NCI-H748 (cell line): ENCODE results near the gene NCLN.
A peak's percentile ranks its signal among the peaks of the same experiment; 100 is the strongest.
"Not testable (repeated sequence)": the region's sequence is repeated elsewhere in the genome, so short reads cannot be mapped to it uniquely, and the experiment has no call there.

Experiments
- DNase-seq: peaks from one replicate; lab custom pipeline; 2025; ENCODE audit not compliant: unreplicated experiment; lab: John Stamatoyannopoulos, UW

Gene NCLN

DNA sequence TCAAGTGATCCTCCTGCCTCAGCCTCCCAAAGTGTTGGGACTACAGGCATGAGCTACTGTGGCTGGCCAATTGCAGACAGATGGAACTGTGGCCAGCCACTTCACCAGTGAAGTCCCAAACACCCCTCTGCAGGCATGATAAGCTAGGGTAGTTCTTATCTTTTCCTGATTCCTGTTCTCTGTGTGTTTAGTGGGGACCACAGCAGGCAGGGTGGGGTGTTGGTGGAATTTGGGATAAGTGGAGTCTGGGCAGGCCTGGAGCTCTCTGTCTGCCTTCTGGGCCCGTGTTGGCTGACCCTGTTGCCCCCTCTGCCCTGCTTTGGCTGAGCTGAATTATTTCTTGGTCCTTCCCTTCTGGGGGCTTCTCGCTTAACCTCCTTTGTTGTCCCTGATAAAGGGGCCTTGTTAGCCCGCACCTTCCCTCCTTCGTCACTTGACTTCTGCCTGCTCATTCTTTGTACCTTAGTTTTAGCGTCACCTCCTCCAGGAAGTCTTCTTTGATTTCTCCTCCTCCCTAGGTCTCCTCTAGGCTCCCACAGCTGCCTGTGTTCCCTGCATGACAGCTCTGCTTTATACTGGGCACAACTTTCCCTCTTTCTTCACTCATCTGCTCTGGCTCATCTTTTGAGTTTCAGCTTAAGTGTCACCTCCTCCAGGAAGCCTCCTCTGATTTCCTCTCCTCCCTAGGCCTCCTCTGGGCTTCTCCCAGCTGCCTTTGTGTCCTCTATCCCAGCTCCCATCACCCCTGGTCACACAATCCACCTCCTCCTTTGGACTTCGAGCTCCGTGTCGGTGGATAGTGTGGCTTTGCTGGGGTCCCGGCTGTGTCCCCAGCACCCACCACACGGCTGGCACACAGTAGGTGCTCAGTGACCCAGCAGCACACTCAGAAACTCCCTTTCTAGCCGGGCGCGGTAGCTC is 1.7 kb upstream of the NCLN start:
- DNase-seq: no peak

DNA sequence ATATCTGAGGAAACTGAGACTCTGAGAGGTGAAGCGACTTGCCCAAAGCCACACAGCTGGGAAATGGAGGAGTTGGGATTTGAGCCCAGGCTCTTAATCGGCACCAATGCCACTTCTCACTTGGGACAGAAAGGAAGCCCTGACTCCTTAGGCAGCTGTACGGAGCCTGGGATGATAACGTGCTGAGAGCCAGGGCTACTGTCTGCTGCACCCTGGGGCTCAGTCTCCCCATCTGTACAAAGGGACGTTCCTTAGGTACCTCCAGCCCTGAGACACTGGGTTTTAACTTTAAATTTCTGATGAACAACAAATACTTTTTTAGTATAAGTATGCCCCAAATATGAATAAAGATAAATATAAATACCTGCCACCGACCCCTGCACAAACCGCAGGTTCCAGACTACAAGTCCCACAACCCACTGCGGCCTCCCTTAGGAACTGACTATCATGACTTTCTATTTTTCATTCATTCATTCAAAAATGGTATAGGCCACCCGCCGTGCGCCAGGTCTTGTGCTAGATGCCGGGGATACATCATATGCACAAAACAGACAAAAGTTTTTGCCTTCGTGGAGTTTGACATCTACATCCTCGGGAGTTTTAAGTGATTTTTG is 776 bp upstream of the NCLN start:
- peak; percentile 73 for DNase-seq

DNA sequence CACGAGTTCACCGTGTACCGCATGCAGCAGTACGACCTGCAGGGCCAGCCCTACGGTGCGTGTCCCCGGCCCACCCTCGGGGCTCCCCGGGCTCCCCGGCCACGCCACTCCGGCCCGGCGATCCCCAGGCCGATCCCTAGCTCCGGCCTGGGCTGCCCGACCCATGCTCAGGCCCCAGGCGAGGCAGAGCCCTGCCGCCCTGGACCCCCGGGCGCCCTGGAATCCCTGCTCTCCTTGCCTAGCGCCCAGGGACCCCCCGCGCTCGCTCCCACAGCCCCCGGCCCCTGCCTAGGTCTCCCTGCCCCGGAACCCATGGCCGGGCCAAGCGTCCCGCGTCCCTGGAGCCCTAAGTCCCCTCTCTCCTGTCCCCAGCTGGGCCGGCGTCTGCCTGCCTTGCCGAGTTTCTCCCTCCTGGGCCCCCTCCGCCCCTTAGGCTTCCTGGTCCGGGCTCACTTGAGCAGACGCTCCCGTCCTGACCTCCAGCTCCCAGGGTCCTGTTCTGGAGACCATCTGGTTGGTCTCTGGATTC is 494 bp downstream of the NCLN start:
- no peak for DNase-seq

DNA sequence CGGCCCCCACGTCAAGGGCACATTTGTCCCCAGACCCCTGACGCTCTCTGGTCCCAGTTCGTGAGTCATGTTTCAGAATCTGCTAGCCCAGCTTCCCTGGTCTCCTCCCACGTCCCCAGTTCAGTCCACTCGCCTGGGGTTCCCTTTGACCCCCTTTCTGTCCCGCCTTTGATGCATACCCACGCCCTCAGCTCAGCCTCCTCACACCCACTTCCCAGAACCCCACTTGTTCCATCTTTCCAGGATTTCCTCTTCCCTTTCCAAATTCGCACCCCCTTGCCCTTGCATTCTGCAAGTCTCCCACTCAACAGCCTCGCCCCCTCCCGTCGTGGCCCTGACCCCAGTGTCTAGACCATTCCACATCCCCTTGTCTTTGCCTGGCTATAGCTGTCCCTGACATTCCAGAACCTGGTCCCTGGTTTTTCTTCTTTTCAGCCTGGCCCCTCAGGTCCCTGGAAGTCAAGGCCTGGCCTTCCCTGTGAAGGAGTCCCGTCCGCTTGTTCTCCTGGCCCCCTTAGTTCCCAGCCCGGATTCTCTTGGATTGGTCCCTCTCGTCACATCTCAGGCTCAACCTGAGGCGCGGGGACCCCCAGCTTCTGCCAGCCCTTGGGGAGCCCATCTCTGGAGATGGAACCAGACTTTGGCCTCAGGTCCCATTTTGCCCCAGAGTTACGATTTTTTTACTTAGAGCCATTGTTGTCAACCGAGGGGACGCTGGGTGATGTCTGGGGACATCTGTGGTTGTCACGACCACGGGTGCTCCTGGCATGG is 1.3 kb downstream of the NCLN start:
- no peak for DNase-seq

DNA sequence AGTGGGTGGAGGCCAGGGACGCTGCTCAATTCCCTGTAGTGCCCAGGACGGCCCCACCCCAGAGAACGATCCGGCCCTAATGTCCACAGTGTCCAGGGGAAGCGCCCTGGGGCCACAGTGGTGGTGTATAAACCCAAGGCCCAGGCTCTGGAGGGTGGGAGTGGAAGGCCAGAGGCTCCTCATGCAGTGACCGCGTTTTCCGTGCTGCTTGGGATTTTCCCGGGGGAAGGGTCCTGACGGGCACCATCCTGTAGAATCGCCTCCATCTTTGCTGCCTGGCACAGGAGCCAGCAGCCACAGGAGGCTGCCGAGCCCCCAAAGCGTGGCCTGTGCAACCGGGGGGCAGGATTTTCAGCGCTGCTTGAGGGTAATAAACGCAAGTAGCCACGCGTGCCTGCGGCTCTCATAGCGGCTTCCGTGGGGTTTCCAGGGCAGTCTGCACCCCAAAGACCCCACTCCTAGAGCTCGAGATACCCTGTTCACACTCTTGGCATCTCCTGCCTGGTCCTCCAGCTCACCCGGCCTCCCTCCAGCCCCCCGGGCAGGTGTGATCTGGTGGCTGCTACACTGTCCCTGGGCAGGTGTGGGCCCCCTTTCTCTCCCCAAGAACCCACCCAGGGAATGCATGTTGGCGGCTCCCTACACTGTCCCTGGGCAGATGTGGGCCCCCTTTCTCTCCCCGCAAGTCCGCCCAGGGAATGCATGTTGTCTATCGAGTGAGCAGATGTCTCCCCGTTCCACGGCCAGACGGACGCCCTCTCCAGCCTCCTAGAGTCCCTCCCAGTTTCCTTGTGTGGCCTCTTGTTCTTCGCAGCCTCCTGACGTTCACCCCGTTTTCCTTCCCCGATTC is 2.2 kb downstream of the NCLN start:
- no peak for DNase-seq

DNA sequence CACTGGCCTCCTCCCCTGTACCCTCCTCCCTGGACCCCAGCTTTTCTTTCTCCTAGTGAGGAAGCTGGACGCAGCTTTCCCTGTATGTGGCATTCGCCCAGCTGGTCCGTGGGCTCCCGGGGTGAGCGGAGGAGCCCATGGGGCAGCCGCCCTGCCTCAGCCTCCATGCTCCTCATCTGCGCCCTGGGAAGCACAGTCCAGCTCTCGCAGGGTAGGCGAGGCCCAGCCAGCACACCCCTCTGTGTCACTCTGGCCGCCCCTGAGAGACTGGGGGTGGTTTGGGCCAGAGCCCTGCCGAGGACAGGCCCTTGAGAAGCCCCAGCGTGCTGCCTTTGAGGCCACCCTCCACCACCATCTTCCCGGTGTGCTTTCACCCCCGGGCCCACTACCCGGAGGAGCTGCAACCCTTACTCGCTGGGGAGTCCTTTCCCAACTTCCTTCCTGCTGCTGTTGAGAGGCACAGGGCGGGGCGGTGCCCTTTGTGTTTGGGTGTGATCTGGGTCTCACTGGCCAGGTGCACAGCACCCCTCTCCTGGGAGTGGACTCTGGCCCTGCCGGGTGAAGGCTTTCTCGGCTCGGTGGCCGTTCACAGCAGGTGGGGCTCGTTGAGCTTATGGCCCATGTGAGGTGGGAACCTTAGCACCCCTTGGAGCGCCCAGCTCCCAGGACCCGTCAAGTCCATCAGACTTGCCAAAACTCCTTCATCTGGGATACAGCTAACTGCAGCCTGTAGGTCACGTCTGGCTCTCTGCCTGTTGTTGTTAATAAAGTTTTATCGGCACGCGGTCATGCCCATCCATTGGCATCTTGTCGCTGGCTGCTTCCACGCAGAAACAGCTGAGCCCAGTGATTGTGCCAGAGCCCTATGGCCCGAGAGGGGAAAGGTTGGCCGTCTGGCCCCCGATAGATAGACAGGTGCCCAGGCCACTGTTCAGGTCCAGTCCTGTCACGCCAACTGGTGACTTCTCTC is 3.2 kb downstream of the NCLN start:
- DNase-seq: no peak

DNA sequence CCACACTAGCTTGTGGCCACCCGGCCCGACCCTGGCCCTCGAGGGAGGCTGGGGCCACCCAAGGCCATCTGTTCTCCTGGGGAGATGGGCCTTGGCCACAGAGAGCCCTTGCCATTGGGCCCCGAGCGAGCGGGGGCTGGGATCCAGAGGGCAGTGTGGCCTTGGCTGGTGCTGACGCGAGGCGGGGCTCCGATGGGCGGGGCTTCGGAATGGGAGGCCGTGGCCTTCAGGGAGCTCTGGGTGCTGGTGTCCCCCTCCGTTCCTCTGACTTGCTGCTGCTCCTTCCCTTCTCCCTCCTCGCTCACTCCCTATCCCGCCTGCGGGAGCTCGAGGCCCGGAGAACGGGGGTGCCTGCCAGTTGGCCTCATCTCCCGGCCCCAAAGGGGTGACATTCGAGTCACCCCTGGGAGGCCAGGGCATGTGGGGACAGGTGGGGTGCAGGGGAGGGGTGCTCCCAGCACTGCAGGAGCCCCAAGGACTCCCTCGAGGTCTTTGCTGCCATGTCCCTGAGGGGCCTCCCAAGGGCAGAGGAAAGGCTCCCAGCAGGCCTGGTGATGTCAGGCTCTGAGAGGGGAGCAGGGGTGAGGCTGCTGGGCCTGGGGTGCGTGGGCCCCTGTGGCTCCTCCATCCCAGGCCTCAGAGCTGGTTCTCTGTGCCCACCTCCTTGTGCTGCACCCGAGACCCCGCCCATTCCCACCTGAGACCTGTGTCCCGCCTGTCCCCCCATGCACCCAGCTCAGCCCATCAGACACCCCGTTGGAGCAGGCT is 4.2 kb downstream of the NCLN start:
- DNase-seq: no peak

DNA sequence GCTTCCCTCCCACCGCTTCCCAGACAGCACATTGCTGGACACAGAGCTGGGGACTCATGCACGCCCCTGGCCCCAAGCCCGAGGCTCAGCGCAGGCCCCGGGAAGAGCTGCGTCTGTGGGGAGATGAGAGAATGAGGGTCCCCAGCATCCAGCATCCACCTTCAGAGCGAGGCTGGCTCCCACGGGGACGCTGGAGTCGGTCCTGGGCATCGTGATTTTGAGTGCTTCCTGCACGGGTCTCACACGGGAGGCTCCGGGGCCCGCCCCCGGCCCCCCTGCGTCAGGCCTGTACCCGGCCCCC is 4.7 kb downstream of the NCLN start:
- no peak for DNase-seq

DNA sequence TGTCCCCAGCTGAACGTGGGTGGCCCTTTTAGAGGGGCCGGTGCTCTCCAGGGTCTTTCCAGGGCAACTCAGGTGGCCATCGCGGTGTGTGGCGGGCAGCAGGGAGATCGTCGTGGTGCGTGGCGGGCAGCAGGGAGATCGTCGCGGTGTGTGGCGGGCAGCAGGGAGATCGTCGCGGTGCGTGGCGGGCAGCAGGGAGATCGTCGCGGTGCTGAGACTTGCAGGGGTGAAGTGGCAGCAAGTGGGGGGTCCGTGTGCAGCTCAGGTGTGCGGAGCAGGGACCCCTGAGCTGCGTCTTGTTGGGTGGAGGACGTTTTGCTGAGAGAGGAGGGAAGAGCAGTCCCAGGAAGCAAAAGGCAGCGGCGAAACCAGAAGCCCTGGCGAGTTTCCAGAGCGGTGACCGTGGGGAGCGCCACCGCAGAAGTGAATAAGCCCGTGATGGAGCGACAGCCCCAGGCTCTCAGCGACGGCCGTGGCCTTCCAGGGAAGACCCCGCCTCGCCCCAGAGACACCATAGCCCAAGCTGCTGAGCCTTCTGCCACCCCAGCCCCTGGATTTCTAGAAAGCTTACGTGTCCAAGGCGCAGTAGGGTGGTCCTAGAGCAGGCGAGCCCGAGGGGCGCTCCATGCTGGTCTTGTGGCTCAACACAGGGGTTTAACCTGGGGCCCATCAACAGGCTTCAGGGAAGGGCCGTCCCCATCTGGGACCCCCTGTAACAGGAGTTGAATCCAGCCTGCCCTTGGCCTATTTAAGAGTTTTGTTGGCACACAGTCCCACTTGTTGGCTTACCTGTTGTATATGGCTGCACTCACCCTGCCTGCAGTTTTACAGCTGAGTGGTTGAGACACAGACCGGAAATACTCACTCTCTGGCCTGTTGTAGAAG is 5.4 kb downstream of the NCLN start:
- DNase-seq: no peak

DNA sequence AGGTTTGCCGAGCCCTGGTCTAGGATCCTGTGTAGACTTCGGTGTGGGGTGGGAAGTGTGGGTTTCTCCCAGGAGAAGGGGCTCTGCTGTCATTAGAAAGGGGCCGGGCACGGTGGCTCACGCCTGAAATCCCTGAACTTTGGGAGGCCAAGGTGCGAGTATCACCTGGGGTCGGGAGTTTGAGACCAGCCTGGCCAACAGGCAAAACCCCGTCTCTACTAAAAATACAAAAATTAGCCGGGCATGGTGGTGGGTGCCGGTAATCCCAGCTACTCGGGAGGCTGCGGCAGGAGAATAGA is 6.0 kb downstream of the NCLN start:
- DNase-seq: not testable (repeated sequence)

DNA sequence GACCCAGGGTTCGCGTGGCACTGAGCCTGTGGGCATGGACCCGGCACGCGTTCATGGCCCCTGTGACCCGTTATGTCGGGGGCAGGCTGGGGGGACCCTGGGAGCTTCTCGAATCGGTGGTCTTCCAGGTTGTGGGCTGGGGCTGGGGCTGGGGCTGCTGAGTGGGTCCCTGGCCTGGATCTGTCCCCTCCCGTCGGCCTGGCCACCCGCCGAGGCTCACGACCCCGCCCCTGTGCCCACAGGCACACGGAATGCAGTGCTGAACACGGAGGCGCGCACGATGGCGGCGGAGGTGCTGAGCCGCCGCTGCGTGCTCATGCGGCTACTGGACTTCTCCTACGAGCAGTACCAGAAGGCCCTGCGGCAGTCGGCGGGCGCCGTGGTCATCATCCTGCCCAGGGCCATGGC is 6.5 kb downstream of the NCLN start:
- DNase-seq: no peak

DNA sequence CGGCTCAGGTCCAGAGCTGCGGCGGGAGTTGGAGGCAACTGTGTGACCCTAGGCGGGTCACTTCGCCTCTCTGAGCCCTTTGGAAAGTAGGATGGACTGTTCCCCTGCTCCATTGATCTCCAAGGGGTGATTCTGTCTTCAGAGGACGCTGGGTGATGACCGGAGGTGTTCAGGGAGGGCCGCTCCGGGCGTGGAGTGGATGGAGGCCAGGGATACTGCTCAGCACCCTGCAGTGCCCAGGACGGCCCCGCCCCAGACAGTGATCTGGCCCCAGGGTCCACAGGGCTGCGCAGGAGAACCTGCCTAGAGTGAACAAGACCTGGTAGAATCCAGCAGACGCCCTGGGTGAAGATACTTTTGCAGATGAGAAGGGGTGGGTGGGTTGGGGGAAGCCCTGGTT is 7.0 kb downstream of the NCLN start:
- no peak for DNase-seq

DNA sequence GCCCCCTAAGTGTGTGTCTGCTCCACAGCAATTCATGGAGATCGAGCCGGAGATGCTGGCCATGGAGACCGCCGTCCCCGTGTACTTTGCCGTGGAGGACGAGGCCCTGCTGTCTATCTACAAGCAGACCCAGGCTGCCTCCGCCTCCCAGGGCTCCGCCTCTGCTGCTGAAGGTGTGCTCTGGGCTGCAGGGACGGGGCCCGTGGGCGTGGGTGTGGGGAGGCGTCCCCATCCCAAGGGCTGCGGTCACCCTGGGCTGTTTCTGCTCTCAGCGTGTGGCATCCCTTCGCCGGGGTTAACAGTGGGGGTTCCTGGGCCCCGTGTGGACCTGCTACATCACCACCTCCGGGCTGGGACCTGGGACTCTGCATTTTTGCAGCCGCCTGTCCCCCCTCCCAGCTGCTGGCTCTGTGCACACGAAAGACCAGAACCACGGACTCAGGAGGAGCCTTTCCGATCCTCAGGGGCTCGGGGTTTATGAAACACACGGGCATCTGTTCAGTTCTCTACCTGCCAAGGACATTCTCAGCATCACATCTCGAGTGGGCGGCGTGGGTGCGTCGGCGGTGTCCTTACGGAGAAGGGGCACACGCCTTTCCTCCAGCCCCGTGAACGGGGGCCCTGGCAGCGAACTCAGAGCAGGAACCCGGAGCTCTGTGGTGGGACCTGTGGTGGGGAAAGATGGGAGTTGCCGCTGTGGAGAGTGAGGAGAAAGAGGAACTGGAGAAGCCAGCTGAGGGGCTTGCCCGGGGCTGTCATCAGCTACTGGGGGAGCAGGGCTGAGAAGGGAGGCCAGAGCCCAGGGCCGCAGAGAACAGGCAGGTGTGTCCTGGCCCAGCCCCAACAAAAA is 7.8 kb downstream of the NCLN start:
- no peak for DNase-seq

DNA sequence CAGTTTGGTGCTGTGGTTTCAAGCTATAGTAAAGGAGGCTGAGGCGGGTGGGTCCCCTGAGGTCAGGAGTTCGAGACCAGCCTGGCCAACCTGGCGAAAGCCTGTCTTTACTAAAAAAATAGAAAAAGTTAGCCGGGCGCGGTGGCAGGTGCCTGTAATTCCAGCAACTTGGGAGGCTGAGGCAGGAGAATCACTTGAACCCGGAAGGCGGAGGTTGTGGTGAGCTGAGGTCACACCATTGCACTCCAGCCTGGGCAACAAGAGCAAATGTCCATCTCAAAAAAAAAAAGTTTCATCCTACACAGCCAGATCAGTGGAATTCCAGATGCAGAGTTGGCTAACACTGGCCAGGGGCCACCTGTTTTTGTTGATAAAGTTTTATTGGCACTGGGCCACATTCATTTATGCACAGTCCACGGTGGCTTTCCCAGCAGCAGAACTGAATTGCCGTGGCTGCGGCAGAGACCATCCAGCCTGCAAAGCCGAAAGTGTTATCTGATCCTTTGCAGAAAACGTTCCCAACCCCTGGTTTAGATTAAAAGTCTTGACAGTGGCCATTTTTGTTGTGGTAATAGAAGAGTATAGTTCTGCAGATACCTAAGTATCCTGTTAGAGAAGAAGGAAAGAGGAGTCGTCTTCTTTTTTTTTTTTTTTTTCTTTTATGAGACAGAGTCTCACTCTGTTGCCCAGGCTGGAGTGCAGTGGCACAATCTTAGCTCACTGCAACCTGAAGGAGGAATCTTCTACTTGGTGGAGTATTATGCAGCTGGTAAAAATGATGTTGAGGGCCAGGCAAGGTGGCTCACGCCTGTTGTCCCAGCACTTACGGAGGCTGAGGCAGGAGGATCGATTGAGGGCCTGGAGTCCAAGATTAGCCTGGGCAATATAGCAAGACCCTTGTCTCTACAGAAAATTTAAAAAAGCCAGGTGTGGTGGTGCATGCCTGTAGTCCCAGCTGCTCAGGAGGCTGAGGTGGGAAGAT is 8.7 kb downstream of the NCLN start:
- no peak for DNase-seq

DNA sequence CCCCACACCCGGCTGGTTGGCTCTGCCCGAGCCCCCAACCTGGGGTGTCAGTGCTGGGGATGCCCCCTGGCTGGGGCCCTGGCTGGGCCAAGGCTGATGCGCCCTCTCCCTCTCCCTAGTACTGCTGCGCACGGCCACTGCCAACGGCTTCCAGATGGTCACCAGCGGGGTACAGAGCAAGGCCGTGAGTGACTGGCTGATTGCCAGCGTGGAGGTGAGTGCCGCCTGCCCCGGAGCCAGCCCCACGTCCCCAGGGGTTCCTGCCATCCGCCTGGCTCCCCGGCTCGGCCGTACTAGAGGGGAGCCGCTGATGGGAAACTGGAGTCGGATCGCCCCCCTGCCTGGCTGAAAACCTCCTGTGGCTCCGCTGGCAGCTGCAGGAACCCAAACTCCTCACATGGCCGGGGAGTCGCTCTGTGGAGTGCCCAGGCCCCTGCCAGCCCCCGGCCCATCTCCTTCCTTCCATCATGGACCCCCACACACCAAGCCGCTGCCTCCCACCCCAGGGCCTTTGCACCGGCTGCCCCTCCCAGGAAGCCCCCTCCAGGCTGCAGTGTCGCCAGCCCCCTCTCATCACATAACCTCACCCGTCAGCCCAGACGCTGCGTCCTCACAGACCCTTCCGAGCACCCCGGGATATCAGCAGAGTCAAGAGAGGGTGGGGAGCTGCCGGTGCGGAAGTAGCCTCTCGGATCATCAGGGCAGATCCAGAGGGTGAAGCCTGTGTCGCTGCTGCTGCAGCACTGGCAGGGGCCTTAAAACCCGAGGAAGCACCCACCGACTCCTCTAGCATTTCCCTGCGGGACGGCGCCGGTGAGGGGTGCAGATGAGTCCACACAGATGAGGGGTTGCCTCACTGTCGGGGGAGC is 10.6 kb downstream of the NCLN start:
- DNase-seq: no peak
